K562 (cell line): ENCODE measurements around the gene TXLNA. TPM values are rescaled to one million over a fixed set of nuclear protein-coding genes. Genes with fewer than 3 reads are reported as not detected.

Experiments
- CUX1 ChIP-seq: fragments of 200-800 bp; sonication (Bioruptor generic); IDR thresholded peaks from 2 replicates; pipeline ENCODE4 v1.6.1; 2016; ENCODE audit warnings: missing genetic modification characterization, missing compliant biosample characterization
- ETV1 ChIP-seq: fragments of 450-650 bp; conservative IDR thresholded peaks from 2 replicates; pipeline ENCODE4 v1.6.1; 2016; ENCODE audit warnings: missing genetic modification characterization, control low read depth, low read depth, missing compliant biosample characterization
- MBD1 ChIP-seq: fragments of 250-450 bp; sonication (Bioruptor Pico); IDR thresholded peaks from 2 replicates; pipeline ENCODE4 v1.8.0; 2022; ENCODE audit warnings: inconsistent platforms
- MIER1 ChIP-seq: fragments of 450-650 bp; IDR thresholded peaks from 2 replicates; pipeline ENCODE4 v1.6.1; 2016; ENCODE audit warnings: antibody characterized with exemption, mild to moderate bottlenecking, low read depth
- MTA2 ChIP-seq: fragments of 450-650 bp; IDR thresholded peaks from 2 replicates; pipeline ENCODE4 v1.6.1; 2016; ENCODE audit warnings: low read depth
- POLR2A ChIP-seq: fragments of 450-650 bp; conservative IDR thresholded peaks from 2 replicates; pipeline ENCODE4 v1.6.1; 2016
- PRDM10 ChIP-seq: fragments of 450-650 bp; IDR thresholded peaks from 2 replicates; pipeline ENCODE4 v1.6.1; 2018; ENCODE audit not compliant: partially characterized antibody
- PTBP1 ChIP-seq: fragments of 200-400 bp; formaldehyde crosslinking; IDR thresholded peaks from 2 replicates; pipeline ENCODE4 v1.6.1; 2017; ENCODE audit warnings: low read depth, low read length
- SMAD4 ChIP-seq: fragments of 250-450 bp; sonication (Bioruptor Pico); conservative IDR thresholded peaks from 2 replicates; pipeline ENCODE4 v1.8.0; 2021; ENCODE audit warnings: inconsistent platforms, mild to moderate bottlenecking, moderate library complexity
- TAF15 ChIP-seq: fragments of 200-400 bp; formaldehyde crosslinking; IDR thresholded peaks from 2 replicates; pipeline ENCODE4 v1.6.1; 2017; ENCODE audit warnings: mild to moderate bottlenecking, low read depth, low read length, moderate library complexity
- ZBTB33 ChIP-seq: sonication (generic); formaldehyde crosslinking; IDR thresholded peaks from 2 replicates; pipeline ENCODE4 v1.8.1; 2023; ENCODE audit warnings: mild to moderate bottlenecking, missing genetic modification reagents
- ZC3H11A ChIP-seq: IDR thresholded peaks from 2 replicates; pipeline ENCODE4 v1.6.1; 2012; ENCODE audit warnings: low read depth, low read length, improper control_type of control experiment
- ZFP30 ChIP-seq: fragments of 250-450 bp; sonication (Bioruptor Pico); IDR thresholded peaks from 2 replicates; pipeline ENCODE4 v1.8.0; 2022; ENCODE audit warnings: moderate library complexity, mild to moderate bottlenecking, inconsistent platforms, borderline replicate concordance
- ZFPM2 ChIP-seq: fragments of 250-450 bp; sonication (Bioruptor Pico); IDR thresholded peaks from 2 replicates; pipeline ENCODE4 v1.5.1; 2022; ENCODE audit warnings: mild to moderate bottlenecking
- ZNF143 ChIP-seq: sonication (generic); formaldehyde crosslinking; IDR thresholded peaks from 2 replicates; pipeline ENCODE4 v1.9.0; 2022; ENCODE audit warnings: mild to moderate bottlenecking, missing genetic modification reagents
- ZNF444 ChIP-seq: fragments of 250-450 bp; sonication (Bioruptor Pico); IDR thresholded peaks from 2 replicates; pipeline ENCODE4 v1.4.0; 2020; ENCODE audit warnings: mild to moderate bottlenecking, moderate library complexity
- ZNF79 ChIP-seq: fragments of 250-450 bp; sonication (Bioruptor Pico); IDR thresholded peaks from 2 replicates; pipeline ENCODE4 v1.4.0; 2020; ENCODE audit warnings: low read depth, mild to moderate bottlenecking, moderate library complexity
- polyA plus RNA-seq, 8 experiments: library from polyadenylated mRNA; depleted of rRNA in 4 of 8; stranded (reverse) in 5 of 8; unstranded in 3 of 8; fragments of >200 nt; fragmentation: Nextera tagmentation in 2 of 8; fragmentation: Illumina TruSeq in 1 of 8; extraction: Ambion mirVana in 2 of 8; extraction: Trizol in 1 of 8; gene quantifications; 2 replicates each; pipeline versions ENCODE4 v1.2.1 to v1.2.3, GENCODE V29; 2011 to 2014; ENCODE audit warnings: inconsistent platforms in 1 of 8, missing spikeins in 1 of 8
- total RNA-seq, 7 experiments: library from RNA; depleted of rRNA in 6 of 7; stranded (reverse); fragments of >200 nt in 6 of 7; fragmentation: Illumina TruSeq in 2 of 7; extraction: Trizol in 2 of 7; gene quantifications; 2 replicates each; pipeline versions ENCODE4 v1.2.1 to v1.2.3, GENCODE V29; 2011 to 2021; ENCODE audit warnings: low replicate concordance in 1 of 7

The TXLNA gene
- total and polyA plus RNA-seq, 9 of the 15 experiments (the other 6 are each of a cell fraction or from before 2014, with no cell fraction given): 9.2 to 54.5 (median 39.3) TPM

GRCh38 chr1:32242341-32242851, 62.9 kb downstream of the TXLNA start (continued):
- TF ChIP-seq CUX1 (CRISPR knock-in tag) (no peak), ZNF444 (CRISPR knock-in tag) (no peak), ZC3H11A (no peak), SMAD4 (CRISPR knock-in tag) (no peak), ZNF143 (CRISPR knock-in tag) (no peak), ZFP30 (CRISPR knock-in tag) (no peak), ZBTB33 (CRISPR knock-in tag) (peak; percentile 52; the same call in 1 of the 2 replicates), MBD1 (CRISPR knock-in tag) (no peak), ZFPM2 (no peak), ZNF79 (no peak), MIER1 (0 out of 2 replicates have a peak, but pooled peaks have one; percentile 37), PTBP1 (no peak), TAF15 (no peak), ETV1 (tag) (0 out of 2 replicates have a peak, but pooled peaks have one; percentile 20), MTA2 (no peak), PRDM10 (peak; percentile 15), POLR2A (no peak)
